Activated CD4-positive, alpha-beta T cell treated with anti-CD3 and anti-CD28 coated beads, Interleukin-2, amount 10 ng/mL, durations not matched to agents 24 days and 14 days (primary cell): ENCODE results near the gene UNKL. TPM values are rescaled to one million over a fixed set of nuclear protein-coding genes. Genes with fewer than 3 reads are reported as not detected.

Source experiments
- DNase-seq: peaks from one replicate; pipeline ENCODE4 v3.0.0; 2022
- H3K27ac Mint-ChIP-seq: one replicate; pipeline ENCODE4 v1.8.0; 2022; ENCODE audit warnings: mild to moderate bottlenecking, mixed read lengths
- H3K27me3 Mint-ChIP-seq: one replicate; pipeline ENCODE4 v1.8.0; 2022; ENCODE audit warnings: mixed read lengths
- H3K36me3 Mint-ChIP-seq: one replicate; pipeline ENCODE4 v1.8.0; 2022; ENCODE audit warnings: low read depth, mild to moderate bottlenecking, mixed read lengths
- H3K4me1 Mint-ChIP-seq: one replicate; pipeline ENCODE4 v1.8.0; 2021; ENCODE audit warnings: mixed read lengths
- H3K4me3 Mint-ChIP-seq: one replicate; pipeline ENCODE4 v1.8.0; 2022; ENCODE audit warnings: mild to moderate bottlenecking, moderate library complexity, mixed read lengths
- H3K9me3 Mint-ChIP-seq: one replicate; pipeline ENCODE4 v1.8.0; 2021; ENCODE audit warnings: mixed read lengths
- intact Hi-C: fragments of 100-400 bp; cut with micrococcal nuclease; formaldehyde crosslinking; loops from one replicate; pipeline ENCODE4 v1.15.1; 2023
- total RNA-seq: library from RNA; stranded (reverse); gene quantifications from 2 replicates; pipeline ENCODE4 v1.2.3, GENCODE V29; 2022

The UNKL gene
- total RNA-seq, 1 donor from 2014 or later = 43.9 TPM

DNA sequence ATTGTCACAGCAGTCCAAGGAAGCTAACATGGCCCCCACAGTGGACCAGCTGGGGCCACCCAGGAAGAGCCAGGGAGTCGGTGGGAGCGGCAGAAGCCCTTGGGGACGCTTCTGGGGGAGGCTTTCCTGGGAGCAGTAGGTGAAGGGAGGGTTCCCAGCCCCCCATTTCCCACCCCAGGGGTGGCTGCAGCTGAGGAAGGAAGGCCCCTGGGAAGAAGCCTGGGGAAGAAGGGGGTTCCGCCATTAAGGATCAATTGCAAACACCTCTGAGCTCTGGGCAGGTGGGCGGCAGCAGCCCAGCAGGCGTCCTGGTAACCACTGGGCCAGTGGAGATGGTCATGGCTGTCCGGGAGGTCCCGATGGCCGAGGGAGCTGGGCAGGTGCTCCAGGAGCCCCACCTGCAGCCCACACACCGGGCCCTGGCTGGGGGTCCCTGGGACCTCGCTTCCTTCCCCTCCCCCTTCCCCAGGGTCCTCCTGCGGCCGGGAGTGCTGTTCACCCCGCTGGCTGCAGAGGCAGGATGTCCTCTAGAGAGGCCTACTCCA lies 15.8 kb upstream of the UNKL start:
- no peak overlapping the region for H3K4me3 Mint-ChIP-seq
- no peaks in the 10 kb centered on the region for H3K36me3 Mint-ChIP-seq
- intact Hi-C loops = no loop called here
- no peaks in the 10 kb centered on the region for H3K27me3 Mint-ChIP-seq
- no peak for DNase-seq
- H3K4me1 Mint-ChIP-seq = no peaks in the 10 kb centered on the region
- no peak overlapping the region for H3K27ac Mint-ChIP-seq
- no peaks in the 10 kb centered on the region for H3K9me3 Mint-ChIP-seq

DNA sequence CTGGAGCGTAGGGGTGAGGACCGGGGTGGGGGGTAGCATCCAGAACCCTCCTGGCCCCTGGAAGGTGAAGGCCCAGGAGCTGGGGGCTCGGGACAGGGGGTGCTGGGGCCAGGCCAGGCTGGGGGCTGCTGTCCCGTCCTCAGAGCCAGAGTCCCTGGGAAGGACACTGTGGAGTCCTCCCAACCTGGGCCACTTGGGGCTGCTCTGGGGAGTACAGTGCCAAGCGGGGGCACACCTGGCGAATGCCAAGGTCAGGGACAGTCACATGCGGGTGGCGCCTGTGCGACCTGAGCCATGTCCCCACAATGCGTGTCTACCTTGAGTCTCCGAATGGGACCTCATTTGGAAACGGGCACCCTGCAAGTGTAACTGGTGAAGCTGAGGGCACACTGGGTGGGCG lies 15.1 kb upstream of the UNKL start:
- Mint-ChIP-seq H3K36me3 (no peaks in the 10 kb centered on the region), H3K27ac (no peak overlapping the region), H3K4me3 (no peak overlapping the region), H3K4me1 (no peaks in the 10 kb centered on the region), H3K27me3 (no peaks in the 10 kb centered on the region), H3K9me3 (no peaks in the 10 kb centered on the region)
- no peak for DNase-seq
- intact Hi-C loops = loop anchor here (2.0 kb wide), 1 partner anchor 67 kb away; no protein-coding TSS in a partner anchor

DNA sequence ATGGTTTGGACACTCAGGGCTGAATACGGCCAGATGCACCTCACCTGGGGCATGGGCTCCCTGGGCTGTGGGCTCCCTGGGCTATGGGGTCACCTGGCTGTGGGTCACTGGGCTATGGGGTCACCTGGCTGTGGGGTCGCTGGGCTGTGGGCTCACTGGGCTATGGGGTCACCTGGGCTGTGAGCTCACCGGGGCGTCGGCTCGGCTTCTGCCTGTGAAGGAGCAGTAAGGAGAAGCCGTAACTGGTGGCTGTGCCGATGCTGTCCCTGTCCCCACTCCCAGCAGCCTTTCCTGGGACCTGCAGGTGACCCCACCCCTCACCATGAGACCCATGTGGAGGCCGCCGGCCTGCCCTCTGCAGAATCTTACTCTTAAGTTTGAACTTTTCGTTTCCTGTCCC lies 14.5 kb upstream of the UNKL start:
- DNase-seq = no peak
- no peaks in the 10 kb centered on the region for H3K4me1 Mint-ChIP-seq
- no peaks in the 10 kb centered on the region for H3K9me3 Mint-ChIP-seq
- no peak overlapping the region for H3K27ac Mint-ChIP-seq
- intact Hi-C loops = loop anchor here (2.0 kb wide), 1 partner anchor 68 kb away; no protein-coding TSS in a partner anchor
- H3K27me3 Mint-ChIP-seq = no peaks in the 10 kb centered on the region
- H3K4me3 Mint-ChIP-seq = no peak overlapping the region
- H3K36me3 Mint-ChIP-seq = no peaks in the 10 kb centered on the region

DNA sequence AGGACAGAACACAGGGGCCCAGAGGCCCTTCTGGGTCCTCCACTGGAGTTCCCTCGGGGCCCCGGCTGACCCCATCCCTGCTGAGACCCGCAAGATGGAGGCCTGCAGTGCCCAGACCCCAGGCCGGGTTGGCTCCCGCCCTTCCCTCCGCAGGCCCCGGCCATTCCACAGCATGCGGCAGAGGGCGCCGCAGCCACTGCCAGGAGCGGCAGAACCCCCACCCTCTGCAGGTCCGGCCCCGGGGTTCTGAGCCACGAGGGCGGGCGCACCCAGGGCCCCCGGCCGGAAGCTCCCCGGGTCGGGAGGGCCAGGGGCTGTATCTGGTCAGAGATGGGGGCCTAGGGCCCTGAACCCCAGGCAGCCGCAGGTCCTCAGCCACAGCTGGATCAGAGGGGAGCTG lies 14.0 kb upstream of the UNKL start:
- H3K4me3 Mint-ChIP-seq = no peak overlapping the region
- H3K36me3 Mint-ChIP-seq = no peaks in the 10 kb centered on the region
- peak; percentile 86 for DNase-seq
- no peaks in the 10 kb centered on the region for H3K4me1 Mint-ChIP-seq
- intact Hi-C loops = loop anchor here (2.0 kb wide), 1 partner anchor 68 kb away; no protein-coding TSS in a partner anchor
- no peaks in the 10 kb centered on the region for H3K9me3 Mint-ChIP-seq
- H3K27ac Mint-ChIP-seq = no peak overlapping the region
- H3K27me3 Mint-ChIP-seq = no peaks in the 10 kb centered on the region

DNA sequence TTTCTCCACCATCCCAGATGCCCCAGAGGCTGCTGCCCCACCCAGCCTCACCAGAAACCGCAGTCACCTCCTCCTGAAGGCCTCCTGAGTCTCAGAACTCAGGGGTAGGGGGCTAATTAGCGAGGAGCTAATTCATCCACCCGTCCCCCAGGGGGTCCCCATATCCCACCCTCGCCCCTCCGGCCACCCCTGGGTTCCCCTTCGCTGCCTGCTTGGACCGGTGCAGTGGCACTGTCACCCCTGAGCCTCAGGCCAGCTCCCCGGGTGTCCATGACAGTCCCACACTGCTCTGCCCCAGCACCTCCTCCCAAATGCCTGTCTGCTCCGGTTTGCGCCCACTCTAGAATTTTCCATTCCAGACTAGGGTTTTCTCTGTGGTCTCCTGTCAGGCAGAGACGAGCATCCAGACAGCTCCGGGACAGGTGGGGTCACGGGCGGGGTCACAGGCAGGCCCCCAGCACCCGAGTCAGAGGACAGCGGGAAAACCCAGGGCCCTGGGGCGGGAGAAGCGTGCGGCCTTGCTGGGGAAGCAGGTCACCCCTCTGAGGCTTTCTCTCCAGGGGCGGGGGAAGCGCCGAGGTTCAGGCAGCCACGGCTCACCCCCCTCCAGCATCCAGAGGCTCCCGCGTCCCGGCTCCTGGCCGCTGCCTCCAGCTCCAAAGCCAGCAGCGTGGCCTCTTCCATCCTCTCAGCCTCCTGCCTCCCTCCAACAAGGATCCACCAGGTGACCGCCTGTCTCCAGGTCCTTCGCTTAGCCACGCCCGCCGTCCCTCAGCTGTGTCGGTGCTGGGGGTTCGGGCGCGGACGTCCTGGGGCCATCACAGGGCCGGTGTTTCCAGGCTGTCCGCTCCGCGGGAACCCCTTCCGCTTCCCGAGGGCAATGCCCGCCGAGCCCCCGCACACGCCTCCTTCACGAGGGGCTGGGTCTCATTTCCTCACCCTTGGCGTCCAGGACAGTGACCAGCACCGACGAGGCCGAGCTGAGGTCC lies 13.3 kb upstream of the UNKL start:
- DNase-seq = no peak
- Mint-ChIP-seq H3K36me3 (no peaks in the 10 kb centered on the region), H3K4me3 (no peak overlapping the region), H3K9me3 (no peaks in the 10 kb centered on the region), H3K27ac (no peak overlapping the region), H3K4me1 (no peaks in the 10 kb centered on the region), H3K27me3 (no peaks in the 10 kb centered on the region)
- intact Hi-C loops = loop anchor here (2.0 kb wide), 1 partner anchor 69 kb away; no protein-coding TSS in a partner anchor

DNA sequence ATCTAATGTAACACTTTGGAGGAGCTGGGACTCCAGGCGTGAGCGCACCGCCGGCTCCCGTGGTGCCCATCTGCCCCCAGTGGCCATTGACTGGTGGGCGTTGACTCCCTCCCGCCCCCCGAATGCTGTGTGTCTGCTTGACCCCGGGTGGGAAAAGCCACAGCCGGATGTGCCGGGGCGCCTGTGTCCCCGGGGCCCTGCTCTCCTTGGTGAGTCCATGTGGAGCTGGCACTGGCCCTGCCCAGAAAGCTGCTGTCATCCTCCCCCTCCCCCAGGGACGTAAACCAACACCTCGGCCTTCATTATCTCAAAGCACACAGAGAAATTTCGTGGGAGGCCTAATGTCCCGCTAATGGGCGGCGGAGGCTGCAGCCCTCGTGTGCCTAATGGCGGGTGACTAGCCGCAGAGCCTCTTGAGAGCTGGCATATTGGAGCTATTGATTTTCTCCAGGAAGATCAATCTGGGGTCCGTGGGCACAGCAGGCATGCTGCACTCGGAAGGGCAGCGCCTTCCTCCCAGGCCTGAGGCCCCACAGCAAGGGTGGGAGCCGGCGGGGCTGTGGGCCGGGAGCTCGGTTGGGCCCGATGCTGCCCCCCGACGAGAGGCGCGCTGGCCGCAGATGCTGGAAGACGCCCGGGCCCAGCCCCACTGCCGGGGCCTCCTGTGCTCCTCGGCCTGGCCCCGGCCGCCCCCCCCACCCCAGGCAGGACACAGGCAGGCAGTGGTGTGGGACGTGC lies 12.4 kb upstream of the UNKL start:
- no peak overlapping the region for H3K27ac Mint-ChIP-seq

DNA sequence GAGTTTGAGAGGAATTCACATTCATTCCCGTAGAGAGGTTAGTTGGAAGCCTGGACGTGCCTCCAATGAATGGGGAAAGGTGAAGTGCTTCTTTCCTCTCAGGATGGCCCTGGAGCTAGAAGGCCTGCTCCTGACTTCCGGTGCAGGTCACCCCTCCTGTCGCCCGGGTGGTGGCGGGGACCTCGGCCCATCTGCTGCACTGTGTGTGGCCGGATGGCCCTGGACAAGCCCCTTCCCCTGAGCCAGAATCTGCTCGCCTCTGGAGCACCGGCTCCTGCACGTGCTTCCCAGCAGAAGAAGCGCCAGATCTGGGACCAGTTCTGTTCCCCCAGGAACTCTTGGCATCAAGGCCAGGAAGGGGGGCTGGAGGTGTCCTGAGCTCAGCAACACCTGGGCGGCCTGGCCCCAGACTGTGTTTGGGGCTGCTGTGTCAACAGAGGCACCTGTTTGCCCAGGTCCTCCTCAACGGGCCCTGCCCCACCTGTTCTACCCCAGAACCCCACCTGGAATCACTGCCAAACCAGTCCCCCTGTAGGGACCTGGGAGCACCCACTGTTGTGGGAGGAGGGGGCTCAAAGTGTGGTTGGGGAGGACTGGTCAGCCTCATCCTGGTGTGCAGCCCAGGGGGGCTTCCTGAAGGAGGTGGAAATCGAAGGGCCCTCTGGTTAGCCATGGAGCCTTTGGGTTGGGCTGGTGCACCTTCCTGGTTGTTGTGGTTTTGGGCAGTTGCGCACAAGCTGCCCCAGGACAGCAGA lies 11.3 kb upstream of the UNKL start:
- no peak for DNase-seq
- peaks cover 9% of the 10 kb centered on the region for H3K4me1 Mint-ChIP-seq
- H3K4me3 Mint-ChIP-seq = no peak overlapping the region
- peaks cover under 1% of the 10 kb centered on the region for H3K36me3 Mint-ChIP-seq
- peaks cover under 1% of the 10 kb centered on the region for H3K27me3 Mint-ChIP-seq
- no peak overlapping the region for H3K27ac Mint-ChIP-seq
- no peaks in the 10 kb centered on the region for H3K9me3 Mint-ChIP-seq
- intact Hi-C loops = no loop called here

More for the DNA sequence above, 12.4 kb upstream of the UNKL start:
- H3K9me3 Mint-ChIP-seq = no peaks in the 10 kb centered on the region
- no peaks in the 10 kb centered on the region for H3K27me3 Mint-ChIP-seq
- H3K36me3 Mint-ChIP-seq = no peaks in the 10 kb centered on the region
- H3K4me3 Mint-ChIP-seq = no peak overlapping the region
- DNase-seq = no peak
- H3K4me1 Mint-ChIP-seq = peaks cover 4% of the 10 kb centered on the region
- intact Hi-C loops = no loop called here

DNA sequence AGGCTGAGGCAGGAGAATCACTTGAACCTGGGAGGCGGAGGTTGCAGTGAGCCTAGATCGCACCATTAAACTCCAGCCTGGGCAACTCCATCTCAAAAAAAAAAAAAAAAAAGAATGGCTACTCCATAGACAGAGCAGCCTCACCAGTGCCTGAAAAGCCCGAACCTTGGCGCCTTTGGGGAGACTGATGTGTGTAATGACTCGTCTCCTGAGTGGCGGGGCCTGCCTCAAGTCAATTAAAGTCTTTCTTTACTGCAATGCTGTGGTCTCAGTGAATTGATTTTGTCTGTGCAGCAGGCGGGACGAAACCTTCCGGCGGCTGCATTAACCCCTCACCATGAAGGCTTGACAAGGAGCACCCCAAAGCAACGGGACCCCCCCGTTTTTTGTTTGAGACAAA lies 9.5 kb upstream of the UNKL start:
- intact Hi-C loops = loop anchor here (5.0 kb wide), 1 partner anchor 72 kb away; the partner anchor contains the start of genes GNPTG and TSR3
- DNase-seq = no peak
- H3K4me1 Mint-ChIP-seq = peaks cover 13% of the 10 kb centered on the region
- H3K27ac Mint-ChIP-seq = no peak overlapping the region
- no peak overlapping the region for H3K4me3 Mint-ChIP-seq
- H3K27me3 Mint-ChIP-seq = peaks cover 3% of the 10 kb centered on the region
- peaks cover 5% of the 10 kb centered on the region for H3K36me3 Mint-ChIP-seq
- H3K9me3 Mint-ChIP-seq = no peaks in the 10 kb centered on the region

DNA sequence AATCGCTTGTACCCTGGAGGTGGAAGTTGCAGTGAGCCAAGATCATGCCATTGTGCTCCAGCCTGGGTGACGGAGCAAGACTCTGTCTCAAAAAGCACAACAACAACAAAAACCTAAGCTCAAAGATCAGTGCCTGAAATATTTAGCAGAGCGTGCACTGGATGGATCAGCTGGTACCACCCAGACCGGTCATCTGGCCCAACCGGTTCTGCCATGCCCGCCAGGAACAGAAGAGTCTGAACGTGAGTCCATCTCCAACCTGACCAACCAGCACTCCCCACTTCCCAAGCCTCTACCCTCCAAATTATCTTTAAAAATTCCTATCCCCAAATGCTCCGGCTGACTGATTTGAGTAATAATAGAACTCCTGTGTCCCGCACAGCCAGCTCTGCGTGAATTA lies 7.6 kb upstream of the UNKL start:
- intact Hi-C loops = loop anchor here (5.0 kb wide), 1 partner anchor 70 kb away; the partner anchor contains the start of genes GNPTG and TSR3

DNA sequence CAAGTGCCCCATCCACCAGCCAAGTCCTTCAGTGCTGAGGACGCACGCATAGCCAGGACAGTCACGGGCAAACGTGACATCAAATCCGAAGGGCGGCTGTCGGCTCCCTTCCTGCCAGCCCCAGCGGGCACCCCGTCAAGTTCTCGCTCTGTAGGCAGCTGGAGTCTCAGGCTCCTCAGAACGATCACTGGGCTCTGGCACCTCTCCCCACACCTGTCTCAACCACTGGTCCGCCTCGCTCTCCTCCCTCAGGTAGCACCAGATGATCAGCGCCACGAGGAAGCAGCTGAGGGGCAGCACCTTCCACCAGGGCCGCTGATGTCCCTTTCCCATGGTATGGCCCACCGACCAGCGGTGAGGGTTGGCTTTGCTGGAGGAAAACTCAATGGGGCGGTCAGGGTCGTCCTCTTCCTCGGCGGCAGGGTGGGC lies 5.6 kb upstream of the UNKL start:
- Mint-ChIP-seq H3K27ac (peak overlapping the region; percentile 97), H3K4me3 (peak overlapping the region; percentile 81), H3K4me1 (peaks cover 18% of the 10 kb centered on the region), H3K36me3 (peaks cover 16% of the 10 kb centered on the region), H3K9me3 (no peaks in the 10 kb centered on the region), H3K27me3 (peaks cover 3% of the 10 kb centered on the region)
- intact Hi-C loops = loop anchor here (1.0 to 5.0 kb wide), 5 partner anchors 55 to 286 kb away; partner anchors contain the start of genes CLCN7, CRAMP1, GNPTG and IFT140
- no peak for DNase-seq

More for the DNA sequence above, 7.6 kb upstream of the UNKL start:
- peak overlapping the region; percentile 81 for H3K4me3 Mint-ChIP-seq
- H3K36me3 Mint-ChIP-seq = peaks cover 15% of the 10 kb centered on the region
- no peak for DNase-seq
- H3K9me3 Mint-ChIP-seq = no peaks in the 10 kb centered on the region
- peak overlapping the region; percentile 97 for H3K27ac Mint-ChIP-seq
- peaks cover 3% of the 10 kb centered on the region for H3K27me3 Mint-ChIP-seq
- peaks cover 18% of the 10 kb centered on the region for H3K4me1 Mint-ChIP-seq

DNA sequence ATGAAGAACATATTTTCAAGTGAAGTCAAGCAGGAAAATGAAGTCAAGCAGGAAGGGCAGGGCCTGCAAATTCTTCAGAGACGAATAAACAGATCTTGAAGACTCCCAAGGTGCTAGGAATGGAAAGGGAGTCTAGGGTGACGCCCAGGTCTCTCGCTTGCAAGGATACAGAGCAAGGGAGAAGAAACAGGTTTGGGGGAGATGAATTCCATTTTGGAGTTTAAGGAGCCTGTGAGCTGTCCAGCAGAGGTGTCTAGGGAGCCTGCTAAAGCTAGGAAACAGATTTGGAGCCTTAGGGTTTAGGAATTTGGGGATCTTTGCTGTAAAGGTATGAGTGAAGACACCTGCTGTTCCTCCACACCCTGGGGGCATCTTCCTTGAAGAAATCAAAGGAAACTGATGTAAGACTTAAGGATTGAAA lies 2.0 kb upstream of the UNKL start:
- peaks cover 20% of the 10 kb centered on the region for H3K4me1 Mint-ChIP-seq
- H3K4me3 Mint-ChIP-seq = no peak overlapping the region
- intact Hi-C loops = no loop called here
- H3K27me3 Mint-ChIP-seq = peaks cover 3% of the 10 kb centered on the region
- H3K27ac Mint-ChIP-seq = peak overlapping the region; percentile 29
- DNase-seq = no peak
- peaks cover 18% of the 10 kb centered on the region for H3K36me3 Mint-ChIP-seq
- no peaks in the 10 kb centered on the region for H3K9me3 Mint-ChIP-seq

DNA sequence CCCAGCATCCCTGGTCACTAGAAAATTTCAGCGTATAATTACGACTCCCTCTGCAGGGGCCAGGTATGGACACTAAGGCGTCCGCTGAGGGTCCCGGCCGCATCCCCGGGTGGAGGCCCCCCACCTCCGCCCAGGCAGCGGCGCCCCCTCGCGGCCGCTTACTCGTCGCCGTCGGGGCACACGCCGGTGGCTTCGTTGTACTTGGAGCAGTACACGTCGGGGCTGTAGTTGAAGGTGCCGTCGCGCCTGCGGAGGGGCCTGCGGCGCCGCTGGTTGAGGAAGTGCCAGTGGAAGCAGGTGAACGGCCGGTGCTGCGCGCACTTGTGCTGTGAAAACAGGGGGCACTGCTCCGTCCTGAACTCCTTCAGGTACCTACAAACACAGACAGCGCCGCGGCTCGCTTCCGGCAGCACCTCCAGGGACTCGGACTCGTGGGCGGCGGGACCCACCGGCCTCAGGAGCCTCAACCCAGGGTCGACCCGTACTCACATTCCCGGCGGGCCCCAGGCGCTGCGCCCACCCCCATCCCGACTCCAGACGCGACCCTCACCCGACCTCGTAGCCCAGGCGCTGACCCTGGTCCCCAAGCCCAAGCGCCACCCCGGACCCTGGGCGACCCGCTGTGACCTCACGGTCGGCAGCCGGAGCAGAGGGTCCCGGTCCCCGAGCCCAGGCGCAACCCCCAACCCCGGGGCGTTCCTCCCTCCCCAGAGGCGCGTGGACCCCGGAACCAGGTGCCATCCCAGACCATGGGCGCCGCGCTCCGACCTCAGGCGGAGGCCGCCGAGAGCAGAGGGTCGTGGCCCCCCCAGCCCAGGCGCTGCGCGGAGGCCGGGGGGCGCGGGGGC lies 596 bp downstream of the UNKL start:
- Mint-ChIP-seq H3K4me3 (peak overlapping the region; percentile 85), H3K36me3 (peaks cover 16% of the 10 kb centered on the region), H3K27ac (peak overlapping the region; percentile 87), H3K27me3 (no peaks in the 10 kb centered on the region), H3K9me3 (no peaks in the 10 kb centered on the region), H3K4me1 (peaks cover 16% of the 10 kb centered on the region)
- intact Hi-C loops = no loop called here
- DNase-seq = peak; percentile 91
